ENCODE data around the gene MIA. TPM values are rescaled to one million over a fixed set of nuclear protein-coding genes. Genes with fewer than 3 reads are reported as not detected.

Gene MIA
- total and polyA plus RNA-seq, 2 of the 8 experiments (the other 6 are each of a cell fraction or from before 2014, with no cell fraction given) = not detected

- Histone ChIP-seq H2BK120ac (replicated peaks; ENCODE audit: low read depth, low read length) (no peak overlapping the region), H3K36me3 (ENCODE audit: control insufficient read depth in 2 of 4, insufficient read depth in 4 of 4, low read length in 3 of 4) (peaks cover 3 to 36% (median 6%) of the 10 kb centered on the region in 4 experiments; a peak in 6 of 8 replicates), H2AK5ac (ENCODE audit: low read depth, low read length) (no peak overlapping the region), H3K18ac (ENCODE audit: extremely low read depth, low read length) (no peak overlapping the region), H3K79me1 (ENCODE audit: low read depth, low read length) (peaks cover 33% of the 10 kb centered on the region), H4K91ac (replicated peaks; ENCODE audit: insufficient read length, low read length) (no peak overlapping the region), H3K4me1 (replicated peaks in 1 of 4; ENCODE audit: control insufficient read depth in 3 of 4, insufficient read depth in 4 of 4, low read length in 3 of 4) (peaks cover 0 to 52% (median 24%) of the 10 kb centered on the region in 4 experiments; a peak in 6 of 7 replicates), H2BK20ac (ENCODE audit: low read length) (no peak overlapping the region), H3K4ac (replicated peaks; ENCODE audit: insufficient read length, low read depth, low read length) (no peak overlapping the region), H3K4me3 (ENCODE audit: extremely low read depth in 1 of 4, insufficient read depth in 2 of 4, low read depth in 3 of 4, low read length in 4 of 4) (peak overlapping the region in 1 of 4 experiments; percentile 99; a peak in 1 of 8 replicates), H4K8ac (ENCODE audit: extremely low read depth, insufficient read depth, low read length) (peak overlapping the region; percentile 40), H2BK15ac (ENCODE audit: low read length) (no peak overlapping the region), H3K79me2 (ENCODE audit: control insufficient read depth in 1 of 2, insufficient read depth in 2 of 2, low read length in 2 of 2) (peaks cover 14 to 65% of the 10 kb centered on the region in 2 experiments), H3K14ac (ENCODE audit: insufficient read length) (no peak overlapping the region), H2BK5ac (ENCODE audit: low read depth, low read length) (0 out of 2 replicates have a peak overlapping the region, but pooled peaks have one; percentile 48), H3K27ac (ENCODE audit: low read depth, low read length) (no peak overlapping the region), H3K9ac (replicated peaks in 1 of 4; ENCODE audit: extremely low read depth in 1 of 4, low read depth in 3 of 4, low read length in 3 of 4) (no peak overlapping the region), H3K27me3 (replicated peaks in 1 of 4; ENCODE audit: control insufficient read depth in 3 of 4, extremely low read depth in 1 of 4, insufficient read depth in 3 of 4, low read length in 3 of 4) (no peaks in the 10 kb centered on the region), H4K20me1 (replicated peaks in 1 of 2; ENCODE audit: control insufficient read depth in 1 of 2, insufficient read depth in 2 of 2, low read length in 2 of 2) (peaks cover 33 to 49% of the 10 kb centered on the region in 2 experiments), H3K9me3 (ENCODE audit: insufficient read depth in 2 of 2, low read depth in 1 of 2, low read length in 1 of 2) (no peaks in the 10 kb centered on the region), H3K23me2 (ENCODE audit: low read depth, low read length) (peaks cover 6% of the 10 kb centered on the region), H2AFZ (ENCODE audit: low read length) (no peak overlapping the region), H3K23ac (ENCODE audit: insufficient read length) (no peak overlapping the region), H3K4me2 (ENCODE audit: insufficient read depth in 1 of 2, low read depth in 2 of 2, low read length in 2 of 2) (peak overlapping the region; percentile 67 to 91; a peak in 3 of 4 replicates), H4K5ac (ENCODE audit: insufficient read length, low read depth, low read length) (no peak overlapping the region), H2BK12ac (ENCODE audit: low read depth, low read length) (no peak overlapping the region), H3K56ac (replicated peaks; ENCODE audit: insufficient read length, low read depth, low read length) (no peak overlapping the region)
- DNase-seq (ENCODE audit: low read depth in 1 of 2, low spot score in 2 of 2) (no peak), FAIRE-seq (no peak)
- ChIA-PET CTCF (ENCODE audit: partially characterized antibody) (interaction anchor here (0.8 to 1.7 kb wide), 2 partner anchors 9 to 57 kb away, joined by 4 read pairs; no protein-coding TSS in a partner anchor), POLR2A (ENCODE audit: partially characterized antibody) (interaction anchor here (0.5 to 15.7 kb wide), 10 partner anchors 9 to 563 kb away, joined by 3 to 241 read pairs (median 4); partner anchors contain the start of genes ACTMAP, COQ8B, ITPKC and MIA)
- WGBS, 2 experiments (ENCODE audit: extremely low coverage in 1 of 2, insufficient coverage in 1 of 2, insufficient read length in 1 of 2, insufficient replicate concordance in 2 of 2, low coverage in 1 of 2, low lambda C conversion rate in 2 of 2, missing lambda C conversion rate in 1 of 2) = 93% methylated on average over 26 of the region's 27 CpGs; no CpG with 5 or more reads in 1 of the 2 experiments
- no peak for TF ChIP-seq EP300 (IDR thresholded peaks at IDR 0.05; ENCODE audit: borderline replicate concordance in 1 of 2, low read depth in 2 of 2, low read length in 2 of 2)
- TF ChIP-seq ATF3 (IDR thresholded peaks at IDR 0.05; ENCODE audit: insufficient read depth, low read depth, low read length) = no peak
- TF ChIP-seq KDM1A (IDR thresholded peaks at IDR 0.05; ENCODE audit: borderline replicate concordance, low read length) = no peak
- no peak for TF ChIP-seq CHD1 (IDR thresholded peaks at IDR 0.05; ENCODE audit: low read depth, low read length)
- no peak for TF ChIP-seq POLR2A (IDR thresholded peaks at IDR 0.05; ENCODE audit: control extremely low read depth in 1 of 2, low read depth in 2 of 2, low read length in 2 of 2)
- no peak for TF ChIP-seq BACH1 (IDR thresholded peaks at IDR 0.05; ENCODE audit: low read length)
- TF ChIP-seq CEBPB (IDR thresholded peaks at IDR 0.05; ENCODE audit: low read depth, low read length) = no peak
- TF ChIP-seq SP4 (IDR thresholded peaks at IDR 0.05; ENCODE audit: low read length) = no peak
- TF ChIP-seq CHD2 (IDR thresholded peaks at IDR 0.05; ENCODE audit: low read length) = no peak
These were observed 25.7 kb downstream of the MIA start for GRCh38 chr19:40800997-40801377.

All from H1 (cell line).